HCT116 (cell line): ENCODE data around the gene DNM3.

ENCODE experiments used
- CBX3 ChIP-seq: IDR thresholded peaks from 2 replicates; pipeline ENCODE4 v1.6.1; 2012; ENCODE audit warnings: low read depth
- EZH2 ChIP-seq: fragments of 200-600 bp; sonication (generic); IDR thresholded peaks from 2 replicates; pipeline ENCODE4 v1.6.1; 2017; ENCODE audit warnings: antibody characterized with exemption, mixed run types
- EZH2phosphoT487 ChIP-seq: fragments of 200-600 bp; IDR thresholded peaks from 2 replicates; pipeline ENCODE4 v1.6.1; 2018; ENCODE audit warnings: antibody characterized with exemption, borderline replicate concordance
- JUND ChIP-seq: IDR thresholded peaks from 2 replicates; pipeline ENCODE4 v1.6.1; 2012
- POLR2A ChIP-seq: IDR thresholded peaks from 2 replicates; pipeline ENCODE4 v1.7.0; 2011; ENCODE audit warnings: borderline replicate concordance; ENCODE audit not compliant: insufficient read depth, insufficient read length; ENCODE audit errors: extremely low read depth
- POLR2AphosphoS5 ChIP-seq: IDR thresholded peaks from 2 replicates; pipeline ENCODE4 v1.6.1; 2011; ENCODE audit warnings: mild to moderate bottlenecking, low read depth, low read length, moderate library complexity
- RAD21 ChIP-seq: IDR thresholded peaks from 2 replicates; pipeline ENCODE4 v1.6.1; 2012; ENCODE audit warnings: low read depth, mild to moderate bottlenecking
- SP1 ChIP-seq: IDR thresholded peaks from 2 replicates; pipeline ENCODE4 v1.6.1; 2012; ENCODE audit warnings: low read depth
- TCF7L2 ChIP-seq: IDR thresholded peaks from 2 replicates; pipeline ENCODE4 v1.7.0; 2011; ENCODE audit warnings: borderline replicate concordance, inconsistent platforms; ENCODE audit not compliant: insufficient read depth, insufficient read length; ENCODE audit errors: extremely low read depth
- ZNF274 ChIP-seq: fragments of 200-500 bp; sonication (Bioruptor generic); IDR thresholded peaks from 2 replicates; pipeline ENCODE4 v1.6.1; 2014; ENCODE audit warnings: mild to moderate bottlenecking, low read depth, low read length, inconsistent platforms
- TF ChIP-seq, protein P1 (sequence below), 3 experiments: fragments of 200-600 bp in 1 of 3; sonication (generic) in 1 of 3; IDR thresholded peaks in 2 of 3; conservative IDR thresholded peaks in 1 of 3; 2 replicates each; pipeline ENCODE4 v1.5.1; 2012 to 2017; ENCODE audit warnings: low read depth in 2 of 3, low read length in 2 of 3, antibody characterized with exemption in 1 of 3, borderline replicate concordance in 1 of 3, control low read depth in 1 of 3, mild to moderate bottlenecking in 1 of 3, mixed read lengths in 1 of 3, mixed run types in 1 of 3, moderate library complexity in 1 of 3; ENCODE audit not compliant: insufficient read depth in 1 of 3
- TF ChIP-seq, protein P2 (sequence below): IDR thresholded peaks from 2 replicates; pipeline ENCODE4 v1.6.1; 2012; ENCODE audit warnings: low read depth
- TF ChIP-seq, protein P3 (sequence below): IDR thresholded peaks from 2 replicates; pipeline ENCODE4 v1.6.1; 2012

DNA sequence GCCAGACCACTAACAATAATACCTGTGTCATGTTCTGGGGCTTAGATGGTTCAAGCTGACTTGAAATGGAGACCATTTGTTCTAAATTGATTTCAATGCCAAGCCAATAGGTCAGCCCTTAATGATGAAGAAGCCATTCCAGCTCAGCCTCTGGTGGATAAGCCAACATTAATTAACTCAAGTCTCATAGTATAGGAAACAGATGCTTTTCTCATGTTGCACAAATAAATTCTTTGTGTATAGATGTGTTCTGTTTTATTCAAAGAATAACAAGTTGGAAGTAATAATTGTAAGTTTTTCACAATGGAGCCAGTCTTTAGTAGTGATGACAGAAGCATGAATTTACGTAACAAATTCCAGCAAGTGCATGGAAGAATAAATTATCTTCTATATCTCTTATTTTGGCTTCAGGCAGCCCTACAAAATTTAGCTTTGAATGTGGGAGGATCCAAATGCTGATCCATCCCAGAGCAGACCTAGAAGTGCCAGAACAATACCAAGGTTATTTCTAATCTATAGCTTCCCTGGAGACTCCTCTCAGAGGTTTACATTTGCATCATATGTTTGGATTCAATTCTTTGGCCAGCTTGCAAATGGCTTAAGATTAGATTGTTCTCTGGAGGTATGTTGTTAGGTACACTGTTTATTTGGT, 536.9 kb downstream of the DNM3 start:
- TF ChIP-seq EZH2phosphoT487 (no peak), TCF7L2 (no peak), POLR2A (no peak), EZH2 (no peak), POLR2AphosphoS5 (no peak), SP1 (no peak), RAD21 (no peak), CBX3 (no peak), ZNF274 (no peak), JUND (no peak)
- TF ChIP-seq, protein P1, sequence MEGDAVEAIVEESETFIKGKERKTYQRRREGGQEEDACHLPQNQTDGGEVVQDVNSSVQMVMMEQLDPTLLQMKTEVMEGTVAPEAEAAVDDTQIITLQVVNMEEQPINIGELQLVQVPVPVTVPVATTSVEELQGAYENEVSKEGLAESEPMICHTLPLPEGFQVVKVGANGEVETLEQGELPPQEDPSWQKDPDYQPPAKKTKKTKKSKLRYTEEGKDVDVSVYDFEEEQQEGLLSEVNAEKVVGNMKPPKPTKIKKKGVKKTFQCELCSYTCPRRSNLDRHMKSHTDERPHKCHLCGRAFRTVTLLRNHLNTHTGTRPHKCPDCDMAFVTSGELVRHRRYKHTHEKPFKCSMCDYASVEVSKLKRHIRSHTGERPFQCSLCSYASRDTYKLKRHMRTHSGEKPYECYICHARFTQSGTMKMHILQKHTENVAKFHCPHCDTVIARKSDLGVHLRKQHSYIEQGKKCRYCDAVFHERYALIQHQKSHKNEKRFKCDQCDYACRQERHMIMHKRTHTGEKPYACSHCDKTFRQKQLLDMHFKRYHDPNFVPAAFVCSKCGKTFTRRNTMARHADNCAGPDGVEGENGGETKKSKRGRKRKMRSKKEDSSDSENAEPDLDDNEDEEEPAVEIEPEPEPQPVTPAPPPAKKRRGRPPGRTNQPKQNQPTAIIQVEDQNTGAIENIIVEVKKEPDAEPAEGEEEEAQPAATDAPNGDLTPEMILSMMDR (IDR thresholded peaks at IDR 0.05 in 2 of 3, conservative IDR thresholded peaks at IDR 0.05 in 1 of 3; ENCODE audit: borderline replicate concordance in 1 of 3, insufficient read depth in 1 of 3, low read depth in 2 of 3, low read length in 2 of 3) = no peak
- TF ChIP-seq, protein P2, sequence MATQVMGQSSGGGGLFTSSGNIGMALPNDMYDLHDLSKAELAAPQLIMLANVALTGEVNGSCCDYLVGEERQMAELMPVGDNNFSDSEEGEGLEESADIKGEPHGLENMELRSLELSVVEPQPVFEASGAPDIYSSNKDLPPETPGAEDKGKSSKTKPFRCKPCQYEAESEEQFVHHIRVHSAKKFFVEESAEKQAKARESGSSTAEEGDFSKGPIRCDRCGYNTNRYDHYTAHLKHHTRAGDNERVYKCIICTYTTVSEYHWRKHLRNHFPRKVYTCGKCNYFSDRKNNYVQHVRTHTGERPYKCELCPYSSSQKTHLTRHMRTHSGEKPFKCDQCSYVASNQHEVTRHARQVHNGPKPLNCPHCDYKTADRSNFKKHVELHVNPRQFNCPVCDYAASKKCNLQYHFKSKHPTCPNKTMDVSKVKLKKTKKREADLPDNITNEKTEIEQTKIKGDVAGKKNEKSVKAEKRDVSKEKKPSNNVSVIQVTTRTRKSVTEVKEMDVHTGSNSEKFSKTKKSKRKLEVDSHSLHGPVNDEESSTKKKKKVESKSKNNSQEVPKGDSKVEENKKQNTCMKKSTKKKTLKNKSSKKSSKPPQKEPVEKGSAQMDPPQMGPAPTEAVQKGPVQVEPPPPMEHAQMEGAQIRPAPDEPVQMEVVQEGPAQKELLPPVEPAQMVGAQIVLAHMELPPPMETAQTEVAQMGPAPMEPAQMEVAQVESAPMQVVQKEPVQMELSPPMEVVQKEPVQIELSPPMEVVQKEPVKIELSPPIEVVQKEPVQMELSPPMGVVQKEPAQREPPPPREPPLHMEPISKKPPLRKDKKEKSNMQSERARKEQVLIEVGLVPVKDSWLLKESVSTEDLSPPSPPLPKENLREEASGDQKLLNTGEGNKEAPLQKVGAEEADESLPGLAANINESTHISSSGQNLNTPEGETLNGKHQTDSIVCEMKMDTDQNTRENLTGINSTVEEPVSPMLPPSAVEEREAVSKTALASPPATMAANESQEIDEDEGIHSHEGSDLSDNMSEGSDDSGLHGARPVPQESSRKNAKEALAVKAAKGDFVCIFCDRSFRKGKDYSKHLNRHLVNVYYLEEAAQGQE = no peak
- TF ChIP-seq, protein P3, sequence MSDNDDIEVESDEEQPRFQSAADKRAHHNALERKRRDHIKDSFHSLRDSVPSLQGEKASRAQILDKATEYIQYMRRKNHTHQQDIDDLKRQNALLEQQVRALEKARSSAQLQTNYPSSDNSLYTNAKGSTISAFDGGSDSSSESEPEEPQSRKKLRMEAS = no peak
